ENCODE results near the gene SYNGR3.

DNA sequence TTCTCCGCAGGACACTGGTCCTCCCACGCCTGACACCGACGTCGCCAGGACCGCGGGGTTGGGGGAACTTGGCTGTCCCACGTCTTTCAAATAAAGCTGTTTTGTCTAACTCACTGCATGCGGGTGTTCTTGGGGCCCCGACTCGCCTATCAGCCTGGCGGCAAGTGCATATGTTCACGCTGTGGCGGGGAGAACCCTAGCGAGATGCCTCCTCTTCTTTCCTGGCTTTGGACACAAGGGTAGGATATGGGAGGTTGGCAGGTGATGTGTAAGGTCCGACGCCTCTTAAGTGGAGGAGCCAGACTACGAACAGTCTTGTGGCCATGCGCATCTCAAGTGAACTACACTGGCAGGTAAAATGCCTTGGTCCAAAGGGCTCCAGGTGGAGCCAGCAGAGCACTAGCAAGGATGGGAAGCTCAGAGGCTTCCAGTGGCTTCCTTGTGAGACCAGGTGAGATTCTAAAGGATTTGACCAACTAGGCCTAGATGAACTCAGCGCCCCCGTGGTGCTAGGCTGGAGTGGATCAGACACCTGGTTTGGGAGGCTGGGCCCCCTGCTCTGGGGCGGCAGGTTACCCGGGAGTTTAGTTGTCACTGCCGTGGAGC, 24.3 kb upstream of the SYNGR3 start:
- TF ChIP-seq, protein P1, sequence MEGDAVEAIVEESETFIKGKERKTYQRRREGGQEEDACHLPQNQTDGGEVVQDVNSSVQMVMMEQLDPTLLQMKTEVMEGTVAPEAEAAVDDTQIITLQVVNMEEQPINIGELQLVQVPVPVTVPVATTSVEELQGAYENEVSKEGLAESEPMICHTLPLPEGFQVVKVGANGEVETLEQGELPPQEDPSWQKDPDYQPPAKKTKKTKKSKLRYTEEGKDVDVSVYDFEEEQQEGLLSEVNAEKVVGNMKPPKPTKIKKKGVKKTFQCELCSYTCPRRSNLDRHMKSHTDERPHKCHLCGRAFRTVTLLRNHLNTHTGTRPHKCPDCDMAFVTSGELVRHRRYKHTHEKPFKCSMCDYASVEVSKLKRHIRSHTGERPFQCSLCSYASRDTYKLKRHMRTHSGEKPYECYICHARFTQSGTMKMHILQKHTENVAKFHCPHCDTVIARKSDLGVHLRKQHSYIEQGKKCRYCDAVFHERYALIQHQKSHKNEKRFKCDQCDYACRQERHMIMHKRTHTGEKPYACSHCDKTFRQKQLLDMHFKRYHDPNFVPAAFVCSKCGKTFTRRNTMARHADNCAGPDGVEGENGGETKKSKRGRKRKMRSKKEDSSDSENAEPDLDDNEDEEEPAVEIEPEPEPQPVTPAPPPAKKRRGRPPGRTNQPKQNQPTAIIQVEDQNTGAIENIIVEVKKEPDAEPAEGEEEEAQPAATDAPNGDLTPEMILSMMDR (conservative IDR thresholded peaks at IDR 0.05 in 1 of 2, IDR thresholded peaks at IDR 0.05 in 1 of 2; ENCODE audit: extremely low read depth in 1 of 2, insufficient read depth in 1 of 2, low read depth in 1 of 2, low read length in 2 of 2): no peak
- no peak for TF ChIP-seq EZH2 (IDR thresholded peaks at IDR 0.05; ENCODE audit: borderline replicate concordance, low read length)
